ENCODE data around the gene HAUS5.

DNA sequence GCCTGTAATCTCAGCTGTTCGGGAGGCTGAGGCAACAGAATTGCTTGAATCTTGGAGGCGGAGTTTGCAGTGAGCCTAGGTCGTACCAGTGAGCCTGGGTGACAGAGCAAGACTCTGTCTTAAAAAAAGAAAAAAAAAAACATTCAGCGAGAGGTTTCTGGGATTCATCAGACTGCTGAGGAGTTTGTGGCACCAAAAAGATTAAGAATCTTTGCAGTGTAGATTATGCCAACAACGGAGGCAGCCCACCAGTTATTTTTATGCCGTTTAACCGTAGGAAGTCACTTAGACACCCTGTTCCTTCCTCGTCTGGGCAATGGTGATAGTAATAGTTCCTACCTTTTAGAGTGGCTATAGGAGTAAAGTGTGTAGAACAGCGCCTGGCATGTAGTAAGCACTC, 38.0 kb downstream of the HAUS5 start:
- TF ChIP-seq, protein P1, sequence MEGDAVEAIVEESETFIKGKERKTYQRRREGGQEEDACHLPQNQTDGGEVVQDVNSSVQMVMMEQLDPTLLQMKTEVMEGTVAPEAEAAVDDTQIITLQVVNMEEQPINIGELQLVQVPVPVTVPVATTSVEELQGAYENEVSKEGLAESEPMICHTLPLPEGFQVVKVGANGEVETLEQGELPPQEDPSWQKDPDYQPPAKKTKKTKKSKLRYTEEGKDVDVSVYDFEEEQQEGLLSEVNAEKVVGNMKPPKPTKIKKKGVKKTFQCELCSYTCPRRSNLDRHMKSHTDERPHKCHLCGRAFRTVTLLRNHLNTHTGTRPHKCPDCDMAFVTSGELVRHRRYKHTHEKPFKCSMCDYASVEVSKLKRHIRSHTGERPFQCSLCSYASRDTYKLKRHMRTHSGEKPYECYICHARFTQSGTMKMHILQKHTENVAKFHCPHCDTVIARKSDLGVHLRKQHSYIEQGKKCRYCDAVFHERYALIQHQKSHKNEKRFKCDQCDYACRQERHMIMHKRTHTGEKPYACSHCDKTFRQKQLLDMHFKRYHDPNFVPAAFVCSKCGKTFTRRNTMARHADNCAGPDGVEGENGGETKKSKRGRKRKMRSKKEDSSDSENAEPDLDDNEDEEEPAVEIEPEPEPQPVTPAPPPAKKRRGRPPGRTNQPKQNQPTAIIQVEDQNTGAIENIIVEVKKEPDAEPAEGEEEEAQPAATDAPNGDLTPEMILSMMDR (IDR thresholded peaks at IDR 0.05), result no peak
- TF ChIP-seq POLR2A (IDR thresholded peaks at IDR 0.05), result no peak
